IgD-negative memory B cell (primary cell): ENCODE data around the gene CHRFAM7A. TPM values are rescaled to one million over a fixed set of nuclear protein-coding genes. Genes with fewer than 3 reads are reported as not detected.
"Not testable (repeated sequence)": the region's sequence is repeated elsewhere in the genome, so short reads cannot be mapped to it uniquely, and the experiment has no call there.

ENCODE experiments used
- H3K27ac Mint-ChIP-seq, 3 donors: one replicate each; pipeline ENCODE4 v1.8.0; 2020 to 2022; ENCODE audit warnings: mild to moderate bottlenecking in 3 of 3, mixed read lengths in 3 of 3, moderate library complexity in 1 of 3
- H3K27me3 Mint-ChIP-seq: one replicate; pipeline ENCODE4 v1.8.0; 2021; ENCODE audit warnings: mixed read lengths
- H3K36me3 Mint-ChIP-seq: one replicate; pipeline ENCODE4 v1.8.0; 2020; ENCODE audit warnings: mild to moderate bottlenecking, mixed read lengths
- H3K4me1 Mint-ChIP-seq, 3 donors: one replicate each; pipeline ENCODE4 v1.8.0; 2020 to 2022; ENCODE audit warnings: mixed read lengths in 3 of 3, mild to moderate bottlenecking in 1 of 3
- H3K4me3 Mint-ChIP-seq, 4 donors: one replicate each; pipeline ENCODE4 v1.8.0; 2020 to 2022; ENCODE audit warnings: mild to moderate bottlenecking in 4 of 4, mixed read lengths in 4 of 4, moderate library complexity in 3 of 4
- H3K9me3 Mint-ChIP-seq, 3 donors: one replicate each; pipeline ENCODE4 v1.8.0; 2020 to 2021; ENCODE audit warnings: mixed read lengths in 3 of 3, mild to moderate bottlenecking in 1 of 3
- polyA plus RNA-seq: library from polyadenylated mRNA; unstranded; fragments of 300-500 nt; fragmentation: Illumina TruSeq; gene quantifications from one replicate; pipeline ENCODE4 v1.2.3, GENCODE V29; 2021

Gene CHRFAM7A
- polyA plus RNA-seq, 1 donor from 2014 or later, result not detected

DNA sequence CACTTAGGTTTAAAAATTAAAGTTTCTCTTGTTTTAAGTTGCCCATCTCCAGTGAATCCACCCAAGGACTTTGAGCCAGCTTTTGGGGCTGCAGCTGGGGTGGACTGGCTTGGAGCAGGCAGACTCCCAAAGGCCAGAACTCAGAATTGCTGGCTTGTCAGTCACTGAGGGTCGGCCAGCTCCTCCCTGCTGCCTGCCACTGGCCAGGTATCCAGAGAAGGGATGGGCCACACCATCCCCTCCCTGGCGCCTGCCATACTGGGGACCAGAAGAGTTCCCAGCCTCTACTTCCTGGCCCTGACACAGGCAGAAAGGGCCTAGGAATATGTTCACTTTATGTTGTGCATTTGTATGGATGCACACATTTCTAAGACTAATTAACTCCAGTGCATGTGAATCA is 32.4 kb downstream of the CHRFAM7A start:
- not testable (repeated sequence) for H3K9me3 Mint-ChIP-seq, H3K4me1 Mint-ChIP-seq, H3K36me3 Mint-ChIP-seq, H3K4me3 Mint-ChIP-seq, H3K27me3 Mint-ChIP-seq, H3K27ac Mint-ChIP-seq

DNA sequence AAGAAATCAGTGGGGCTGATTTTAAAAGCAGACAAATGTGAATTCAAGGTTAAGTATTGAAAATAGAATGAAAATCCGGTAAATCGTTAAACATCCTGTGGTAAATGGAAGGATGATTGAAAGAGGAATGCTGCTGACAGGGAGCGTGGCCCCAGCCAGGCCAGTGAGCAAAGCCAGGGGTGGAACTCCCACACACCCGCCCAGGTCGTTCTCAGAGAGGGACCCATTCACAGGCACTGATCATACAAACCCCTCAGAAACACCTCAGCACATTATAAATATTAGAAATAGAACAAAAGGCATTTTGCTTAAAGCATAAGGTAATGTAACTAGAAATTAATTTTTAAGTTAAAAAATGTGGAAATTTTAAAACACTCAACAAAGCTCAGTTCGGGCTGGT is 38.3 kb downstream of the CHRFAM7A start:
- not testable (repeated sequence) for H3K27ac Mint-ChIP-seq, H3K4me1 Mint-ChIP-seq, H3K9me3 Mint-ChIP-seq, H3K4me3 Mint-ChIP-seq, H3K36me3 Mint-ChIP-seq, H3K27me3 Mint-ChIP-seq

DNA sequence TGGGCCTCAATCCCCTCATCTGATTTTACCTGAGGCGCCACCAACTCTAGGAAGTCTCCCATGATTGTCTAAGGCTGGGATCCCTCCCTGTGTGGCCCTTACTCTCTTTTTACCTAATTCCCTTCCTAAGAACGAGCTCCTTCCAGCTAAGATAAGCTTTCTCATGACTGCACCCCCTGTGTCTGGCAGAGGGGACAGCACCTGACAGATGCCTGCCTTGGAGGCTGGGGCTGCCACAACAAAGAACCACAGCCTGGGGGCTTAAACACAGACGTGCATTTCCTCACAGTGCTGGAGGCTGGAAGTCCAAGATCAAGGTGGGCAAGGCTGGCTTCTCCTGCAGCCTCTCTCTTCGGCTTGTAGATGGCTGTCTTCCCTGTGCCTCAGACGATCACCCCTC is 43.5 kb downstream of the CHRFAM7A start:
- not testable (repeated sequence) for H3K4me1 Mint-ChIP-seq, H3K27me3 Mint-ChIP-seq, H3K4me3 Mint-ChIP-seq, H3K9me3 Mint-ChIP-seq, H3K27ac Mint-ChIP-seq, H3K36me3 Mint-ChIP-seq

DNA sequence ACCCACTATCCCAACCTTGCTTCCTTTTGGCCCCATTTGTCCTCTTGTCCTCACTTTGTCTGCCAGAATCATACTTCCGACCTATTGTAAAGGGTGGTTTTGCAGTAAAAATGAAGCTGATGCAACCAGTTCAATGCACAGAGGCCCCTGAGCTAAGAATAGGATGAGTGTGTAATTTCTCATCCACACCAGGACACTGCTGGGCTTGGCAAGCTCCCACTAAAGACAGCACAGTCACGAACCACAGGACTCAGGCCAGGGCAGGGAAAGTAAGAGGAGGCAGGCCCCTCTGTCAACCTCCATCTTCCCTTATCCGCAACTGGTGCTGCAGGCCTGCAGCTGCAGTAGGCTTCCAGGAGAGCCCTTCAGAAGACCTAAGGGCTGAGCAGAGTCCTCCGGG is 56.8 kb downstream of the CHRFAM7A start:
- not testable (repeated sequence) for H3K4me1 Mint-ChIP-seq, H3K36me3 Mint-ChIP-seq, H3K4me3 Mint-ChIP-seq, H3K27me3 Mint-ChIP-seq, H3K27ac Mint-ChIP-seq, H3K9me3 Mint-ChIP-seq

DNA sequence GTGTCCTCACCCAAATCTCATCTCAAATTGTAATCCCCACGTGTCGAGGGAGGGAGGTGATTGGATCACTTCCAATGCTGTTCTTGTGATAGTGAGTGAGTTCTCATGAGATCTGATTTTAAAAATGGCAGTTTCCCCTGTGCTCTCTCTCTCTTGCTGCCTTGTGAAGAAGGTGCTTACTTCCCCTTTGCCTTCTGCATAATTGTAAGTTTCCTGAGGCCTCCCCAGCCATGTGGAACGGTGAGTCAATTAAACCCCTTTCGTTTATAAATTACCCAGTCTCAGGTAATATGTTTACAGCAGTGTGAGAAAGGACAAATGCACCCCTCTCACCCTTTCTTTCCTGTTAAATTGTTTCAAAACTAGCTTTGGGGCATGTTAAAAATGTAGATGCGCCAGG is 59.2 kb downstream of the CHRFAM7A start:
- not testable (repeated sequence) for H3K27me3 Mint-ChIP-seq, H3K4me1 Mint-ChIP-seq, H3K4me3 Mint-ChIP-seq, H3K36me3 Mint-ChIP-seq, H3K27ac Mint-ChIP-seq, H3K9me3 Mint-ChIP-seq

DNA sequence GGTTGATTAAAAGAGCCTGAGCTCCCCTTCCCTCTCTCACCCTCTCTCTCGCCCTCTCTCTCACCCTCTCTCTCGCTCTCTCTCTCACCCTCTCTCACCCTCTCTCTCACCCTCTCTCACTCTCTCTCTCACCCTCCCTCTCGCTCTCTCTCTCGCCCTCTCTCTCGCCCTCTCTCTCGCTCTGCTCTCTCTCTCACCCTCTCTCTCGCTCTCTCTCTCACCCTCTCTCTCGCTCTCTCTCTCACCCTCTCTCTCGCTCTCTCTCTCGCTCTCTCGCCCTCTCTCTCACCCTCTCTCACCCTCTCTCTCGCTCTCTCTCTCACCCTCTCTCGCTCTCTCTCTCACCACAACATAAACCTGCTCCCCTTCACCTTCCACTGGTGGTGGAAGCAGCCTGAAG is 67.2 kb downstream of the CHRFAM7A start:
- not testable (repeated sequence) for H3K36me3 Mint-ChIP-seq, H3K4me3 Mint-ChIP-seq, H3K27ac Mint-ChIP-seq, H3K4me1 Mint-ChIP-seq, H3K9me3 Mint-ChIP-seq, H3K27me3 Mint-ChIP-seq

DNA sequence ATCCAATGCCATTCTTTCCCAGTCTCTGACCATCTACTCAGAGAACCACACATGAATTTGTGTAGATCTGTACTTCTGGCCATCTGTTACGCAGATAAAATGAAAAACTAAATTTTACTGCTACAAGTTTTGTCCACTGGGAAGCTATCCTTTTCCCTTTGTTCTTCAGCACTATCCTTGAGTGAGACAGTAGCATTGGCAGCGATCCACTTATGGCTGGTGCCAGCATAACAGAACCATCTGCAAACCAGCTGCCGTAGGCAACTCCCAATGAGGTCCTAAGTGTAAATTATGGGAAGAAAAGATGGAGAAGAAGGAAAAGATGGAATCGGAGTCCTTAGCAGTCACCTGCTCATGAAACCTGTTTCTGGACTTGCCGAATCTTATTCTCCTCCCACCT is 72.3 kb downstream of the CHRFAM7A start:
- not testable (repeated sequence) for H3K4me1 Mint-ChIP-seq, H3K36me3 Mint-ChIP-seq, H3K4me3 Mint-ChIP-seq, H3K9me3 Mint-ChIP-seq, H3K27me3 Mint-ChIP-seq, H3K27ac Mint-ChIP-seq

DNA sequence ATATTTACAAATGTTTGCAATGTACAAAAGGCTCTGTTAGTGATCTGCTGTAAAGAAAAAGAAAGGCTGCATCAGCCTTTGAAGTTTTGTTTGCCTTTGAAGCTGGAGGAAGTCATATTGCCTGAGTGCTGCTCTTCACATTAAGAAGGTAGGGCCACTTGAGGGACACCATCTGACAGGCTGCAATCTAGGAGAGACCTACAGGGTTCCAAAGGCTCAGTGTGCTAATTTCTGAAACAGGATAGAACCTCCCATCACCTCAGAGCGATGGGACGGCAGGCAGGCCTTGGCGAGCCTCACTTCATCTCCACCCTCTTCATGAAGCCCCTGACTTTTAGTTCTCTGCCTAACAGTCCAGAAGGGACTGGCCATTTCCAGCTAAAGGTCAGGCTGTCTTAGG is 77.6 kb downstream of the CHRFAM7A start:
- H3K36me3 Mint-ChIP-seq, H3K4me1 Mint-ChIP-seq, H3K9me3 Mint-ChIP-seq, H3K27me3 Mint-ChIP-seq, H3K27ac Mint-ChIP-seq, H3K4me3 Mint-ChIP-seq: not testable (repeated sequence)

DNA sequence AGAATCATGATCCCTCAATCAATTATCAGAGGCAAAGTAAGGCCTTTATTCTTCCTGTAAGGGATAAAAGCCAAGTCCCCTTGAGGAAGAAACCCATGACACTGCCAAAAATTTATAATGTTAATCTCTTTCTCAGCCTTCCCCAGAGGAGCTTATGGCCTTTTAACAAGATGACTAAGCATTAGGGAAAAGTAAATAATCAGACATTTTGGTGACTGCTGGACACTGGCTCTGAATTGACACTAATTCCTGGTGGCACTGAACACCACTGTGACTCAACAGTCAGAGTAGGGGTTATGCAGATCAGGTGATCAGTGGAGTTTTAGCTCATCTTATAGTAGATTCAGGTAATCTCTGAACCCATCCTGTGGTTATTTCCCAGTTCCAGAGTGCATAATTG is 82.8 kb downstream of the CHRFAM7A start:
- not testable (repeated sequence) for H3K27me3 Mint-ChIP-seq, H3K9me3 Mint-ChIP-seq, H3K27ac Mint-ChIP-seq, H3K4me1 Mint-ChIP-seq, H3K36me3 Mint-ChIP-seq, H3K4me3 Mint-ChIP-seq

Other genes with a start within 250 kb of the CHRFAM7A start
- 0.06 TPM for gene GOLGA8R, start 20.7 kb upstream of the CHRFAM7A start, polyA plus RNA-seq
- gene GOLGA8Q, start 158.5 kb upstream of the CHRFAM7A start, polyA plus RNA-seq, result 0.23 TPM
- gene GOLGA8H, start 210.5 kb upstream of the CHRFAM7A start, polyA plus RNA-seq, result not detected